Measurements from ENCODE around the gene CDH4.
A peak's percentile ranks its signal among the peaks of the same experiment; 100 is the strongest.

The CDH4 gene

DNA sequence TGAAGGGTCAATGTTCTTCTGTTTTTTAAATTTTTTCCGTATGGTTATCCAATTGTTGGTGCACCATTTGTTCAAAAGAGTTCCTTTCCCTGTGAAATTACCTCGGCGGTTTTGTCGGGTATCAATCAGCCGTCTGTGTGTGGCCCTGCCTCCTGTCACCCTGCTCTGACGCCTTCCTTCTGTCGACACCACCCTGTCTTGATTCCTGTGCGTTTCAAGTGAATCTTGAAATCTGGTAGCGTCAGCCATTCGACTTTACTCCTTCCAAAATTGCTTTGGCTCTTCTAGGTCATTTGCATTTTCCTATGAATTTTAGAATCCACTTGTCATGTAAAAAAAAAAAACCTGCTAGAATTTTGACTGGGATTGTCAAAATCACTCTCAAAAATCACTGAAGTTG, 181.1 kb downstream of the CDH4 start:
- no peak overlapping the region for H3K4me2 ChIP-seq (ENCODE audit: low read length)
- H4K8ac ChIP-seq (ENCODE audit: low read depth, low read length), result no peak overlapping the region
- no peak overlapping the region for H3K27ac ChIP-seq (ENCODE audit: low read depth, low read length)
- H3K9me3 ChIP-seq (ENCODE audit: insufficient read depth, low read depth, low read length), result peaks cover 3% of the 10 kb centered on the region
- no peak overlapping the region for H2BK5ac ChIP-seq (ENCODE audit: low read depth, low read length, poor library complexity)
- H3K14ac ChIP-seq (ENCODE audit: low read length), result no peak overlapping the region
- no peak overlapping the region for H2AK5ac ChIP-seq (ENCODE audit: low read length)
- no peak overlapping the region for H3K9ac ChIP-seq (ENCODE audit: low read length)
- no peak overlapping the region for H3K23ac ChIP-seq (ENCODE audit: low read length)
- H3K4ac ChIP-seq (ENCODE audit: low read depth, low read length), result no peak overlapping the region
- H3K27me3 ChIP-seq (ENCODE audit: insufficient read depth, low read length), result no peaks in the 10 kb centered on the region
- H4K12ac ChIP-seq (ENCODE audit: low read depth, low read length), result no peak overlapping the region
- no CpG with 5 or more reads among the region's 10 CpGs for WGBS (ENCODE audit: extremely low coverage, insufficient coverage, insufficient read length)
- H2AFZ ChIP-seq (ENCODE audit: insufficient read depth, low read length, poor library complexity), result no peak overlapping the region
- DNase-seq, result no peak
- no peaks in the 10 kb centered on the region for H3K79me1 ChIP-seq (ENCODE audit: low read length)
- no peak overlapping the region for H2BK120ac ChIP-seq (ENCODE audit: insufficient read depth, low read length, poor library complexity)
- H3K4me1 ChIP-seq (ENCODE audit: control insufficient read depth in 1 of 2, insufficient read depth in 2 of 2, low read length in 2 of 2), result peaks cover 15 to 33% of the 10 kb centered on the region in 2 experiments
- H3K4me3 ChIP-seq (ENCODE audit: low read depth, low read length), result no peak overlapping the region
- H4K91ac ChIP-seq (ENCODE audit: low read depth, low read length), result no peak overlapping the region
- H2BK12ac ChIP-seq (ENCODE audit: low read length), result no peak overlapping the region
- H3K18ac ChIP-seq (ENCODE audit: low read length), result no peak overlapping the region
- H3K36me3 ChIP-seq (ENCODE audit: control insufficient read depth in 1 of 2, insufficient read depth in 2 of 2, low read length in 2 of 2), result no peaks in the 10 kb centered on the region
- H3K79me2 ChIP-seq (ENCODE audit: control insufficient read depth, insufficient read depth, low read length, poor library complexity), result no peaks in the 10 kb centered on the region

DNA sequence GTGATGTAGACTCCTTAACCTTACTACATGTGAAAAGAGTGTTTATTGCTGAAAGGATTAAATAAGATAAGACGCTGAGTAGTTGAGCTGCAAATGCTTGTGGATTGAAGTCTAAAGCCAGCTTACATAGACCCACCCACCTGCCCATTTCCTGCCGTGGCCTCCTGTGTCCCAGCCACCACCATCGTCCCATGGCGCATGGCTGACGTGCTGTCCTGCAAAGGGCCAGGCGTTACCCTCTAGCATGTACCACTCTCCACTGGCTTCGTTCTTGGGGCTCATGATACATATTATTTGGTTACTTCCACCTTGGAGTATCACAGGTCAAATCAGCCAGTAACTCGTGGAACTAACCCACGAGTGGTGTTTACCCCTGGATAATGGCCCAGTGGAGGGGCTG, 181.8 kb downstream of the CDH4 start:
- no peak overlapping the region for H3K4me3 ChIP-seq (ENCODE audit: low read depth, low read length)
- no peak overlapping the region for H3K4ac ChIP-seq (ENCODE audit: low read depth, low read length)
- peaks cover 3% of the 10 kb centered on the region for H3K9me3 ChIP-seq (ENCODE audit: insufficient read depth, low read depth, low read length)
- no peak overlapping the region for H3K23ac ChIP-seq (ENCODE audit: low read length)
- no peak overlapping the region for H2AFZ ChIP-seq (ENCODE audit: insufficient read depth, low read length, poor library complexity)
- peaks cover 15 to 33% of the 10 kb centered on the region in 2 experiments for H3K4me1 ChIP-seq (ENCODE audit: control insufficient read depth in 1 of 2, insufficient read depth in 2 of 2, low read length in 2 of 2)
- H3K18ac ChIP-seq (ENCODE audit: low read length), result no peak overlapping the region
- no peak overlapping the region for H2AK5ac ChIP-seq (ENCODE audit: low read length)
- no peaks in the 10 kb centered on the region for H3K36me3 ChIP-seq (ENCODE audit: control insufficient read depth in 1 of 2, insufficient read depth in 2 of 2, low read length in 2 of 2)
- H2BK120ac ChIP-seq (ENCODE audit: insufficient read depth, low read length, poor library complexity), result no peak overlapping the region
- H4K12ac ChIP-seq (ENCODE audit: low read depth, low read length), result no peak overlapping the region
- H3K14ac ChIP-seq (ENCODE audit: low read length), result no peak overlapping the region
- H3K27me3 ChIP-seq (ENCODE audit: insufficient read depth, low read length), result no peaks in the 10 kb centered on the region
- H2BK12ac ChIP-seq (ENCODE audit: low read length), result no peak overlapping the region
- no peak overlapping the region for H4K91ac ChIP-seq (ENCODE audit: low read depth, low read length)
- H2BK5ac ChIP-seq (ENCODE audit: low read depth, low read length, poor library complexity), result no peak overlapping the region
- no CpG with 5 or more reads among the region's 9 CpGs for WGBS (ENCODE audit: extremely low coverage, insufficient coverage, insufficient read length)
- H3K27ac ChIP-seq (ENCODE audit: low read depth, low read length), result no peak overlapping the region
- H3K79me2 ChIP-seq (ENCODE audit: control insufficient read depth, insufficient read depth, low read length, poor library complexity), result no peaks in the 10 kb centered on the region
- no peak for DNase-seq
- H4K8ac ChIP-seq (ENCODE audit: low read depth, low read length), result no peak overlapping the region
- no peaks in the 10 kb centered on the region for H3K79me1 ChIP-seq (ENCODE audit: low read length)
- H3K4me2 ChIP-seq (ENCODE audit: low read length), result no peak overlapping the region
- no peak overlapping the region for H3K9ac ChIP-seq (ENCODE audit: low read length)

DNA sequence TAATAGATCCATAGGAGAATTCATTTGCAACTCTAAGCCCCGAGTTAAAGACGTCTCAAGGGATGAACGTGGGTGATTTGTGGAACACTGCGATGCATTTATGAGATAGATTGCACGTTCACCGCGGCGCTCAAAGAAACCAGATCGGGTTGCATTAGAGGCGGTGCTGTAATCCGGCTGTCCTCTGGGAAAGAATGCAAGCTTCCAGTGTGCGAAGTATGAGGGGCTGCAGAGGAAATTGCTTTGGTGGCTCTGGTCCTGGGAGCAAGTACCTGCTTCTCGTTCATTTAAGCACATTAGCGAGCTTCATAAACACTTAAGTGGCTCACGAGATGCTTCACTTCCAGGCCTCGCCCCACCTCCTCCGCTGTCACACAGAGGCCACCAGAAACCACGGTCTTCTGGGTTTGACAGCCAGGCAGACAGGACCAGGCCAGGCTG, 182.3 kb downstream of the CDH4 start:
- H3K14ac ChIP-seq (ENCODE audit: low read length), result no peak overlapping the region
- H4K91ac ChIP-seq (ENCODE audit: low read depth, low read length), result no peak overlapping the region
- H2AK5ac ChIP-seq (ENCODE audit: low read length), result no peak overlapping the region
- no peak overlapping the region for H2AFZ ChIP-seq (ENCODE audit: insufficient read depth, low read length, poor library complexity)
- H4K8ac ChIP-seq (ENCODE audit: low read depth, low read length), result no peak overlapping the region
- no peak for DNase-seq
- H3K23ac ChIP-seq (ENCODE audit: low read length), result no peak overlapping the region
- H3K18ac ChIP-seq (ENCODE audit: low read length), result no peak overlapping the region
- H3K79me1 ChIP-seq (ENCODE audit: low read length), result no peaks in the 10 kb centered on the region
- no peak overlapping the region for H3K4me3 ChIP-seq (ENCODE audit: low read depth, low read length)
- no peak overlapping the region for H3K4ac ChIP-seq (ENCODE audit: low read depth, low read length)
- H3K36me3 ChIP-seq (ENCODE audit: control insufficient read depth in 1 of 2, insufficient read depth in 2 of 2, low read length in 2 of 2), result no peaks in the 10 kb centered on the region
- no peak overlapping the region for H2BK120ac ChIP-seq (ENCODE audit: insufficient read depth, low read length, poor library complexity)
- H3K79me2 ChIP-seq (ENCODE audit: control insufficient read depth, insufficient read depth, low read length, poor library complexity), result no peaks in the 10 kb centered on the region
- H3K27ac ChIP-seq (ENCODE audit: low read depth, low read length), result no peak overlapping the region
- H3K27me3 ChIP-seq (ENCODE audit: insufficient read depth, low read length), result no peaks in the 10 kb centered on the region
- no peak overlapping the region for H4K12ac ChIP-seq (ENCODE audit: low read depth, low read length)
- H3K9me3 ChIP-seq (ENCODE audit: insufficient read depth, low read depth, low read length), result peaks cover 6% of the 10 kb centered on the region
- H2BK12ac ChIP-seq (ENCODE audit: low read length), result no peak overlapping the region
- H2BK5ac ChIP-seq (ENCODE audit: low read depth, low read length, poor library complexity), result no peak overlapping the region
- WGBS (ENCODE audit: extremely low coverage, insufficient coverage, insufficient read length), result no CpG with 5 or more reads among the region's 18 CpGs
- H3K4me2 ChIP-seq (ENCODE audit: low read length), result peak overlapping the region; percentile 18
- no peak overlapping the region for H3K9ac ChIP-seq (ENCODE audit: low read length)
- H3K4me1 ChIP-seq (ENCODE audit: control insufficient read depth in 1 of 2, insufficient read depth in 2 of 2, low read length in 2 of 2), result peaks cover 15 to 33% of the 10 kb centered on the region in 2 experiments

DNA sequence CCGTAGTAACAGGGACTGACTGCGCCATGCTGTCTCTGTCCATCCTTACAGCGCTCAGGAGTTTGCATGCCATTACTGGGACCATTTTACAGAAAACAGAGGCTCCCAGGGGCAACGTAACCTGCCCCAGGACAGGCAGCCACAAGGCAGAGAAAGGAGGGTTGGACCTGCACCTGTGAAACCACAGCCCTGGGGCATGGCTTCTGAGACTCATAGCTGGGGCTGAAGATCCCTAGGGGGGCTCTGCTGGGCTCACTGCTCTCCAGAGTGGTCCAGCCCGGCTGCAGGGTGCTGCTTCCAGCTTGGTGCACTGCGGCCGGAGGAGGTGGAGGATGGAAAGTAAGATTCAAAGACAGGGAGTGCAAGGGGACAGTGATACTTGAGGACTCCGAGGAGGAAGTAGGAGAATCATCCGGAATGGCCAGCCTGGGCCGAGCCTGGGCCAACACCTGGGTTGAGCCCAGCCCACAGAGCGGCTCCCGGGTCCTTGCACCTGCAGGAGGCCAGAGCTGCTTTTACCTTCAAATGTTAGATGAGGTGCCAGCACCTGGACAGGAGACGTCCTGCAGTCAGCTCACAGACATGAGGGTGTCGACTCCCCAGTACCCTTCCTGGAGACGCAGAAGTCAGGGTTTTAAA, 183.2 kb downstream of the CDH4 start:
- Histone ChIP-seq H4K12ac (ENCODE audit: low read depth, low read length) (no peak overlapping the region), H3K4me3 (ENCODE audit: low read depth, low read length) (no peak overlapping the region), H4K8ac (ENCODE audit: low read depth, low read length) (no peak overlapping the region), H3K27ac (ENCODE audit: low read depth, low read length) (no peak overlapping the region), H2BK5ac (ENCODE audit: low read depth, low read length, poor library complexity) (no peak overlapping the region), H3K14ac (ENCODE audit: low read length) (no peak overlapping the region), H2AFZ (ENCODE audit: insufficient read depth, low read length, poor library complexity) (no peak overlapping the region), H3K23ac (ENCODE audit: low read length) (no peak overlapping the region), H3K79me2 (ENCODE audit: control insufficient read depth, insufficient read depth, low read length, poor library complexity) (no peaks in the 10 kb centered on the region), H3K4me1 (ENCODE audit: control insufficient read depth in 1 of 2, insufficient read depth in 2 of 2, low read length in 2 of 2) (peaks cover 15 to 33% of the 10 kb centered on the region in 2 experiments), H4K91ac (ENCODE audit: low read depth, low read length) (no peak overlapping the region), H3K36me3 (ENCODE audit: control insufficient read depth in 1 of 2, insufficient read depth in 2 of 2, low read length in 2 of 2) (no peaks in the 10 kb centered on the region), H2BK120ac (ENCODE audit: insufficient read depth, low read length, poor library complexity) (no peak overlapping the region), H3K4me2 (ENCODE audit: low read length) (no peak overlapping the region), H3K9me3 (ENCODE audit: insufficient read depth, low read depth, low read length) (peaks cover 6% of the 10 kb centered on the region), H3K18ac (ENCODE audit: low read length) (no peak overlapping the region), H2BK12ac (ENCODE audit: low read length) (no peak overlapping the region), H3K27me3 (ENCODE audit: insufficient read depth, low read length) (no peaks in the 10 kb centered on the region), H2AK5ac (ENCODE audit: low read length) (no peak overlapping the region), H3K79me1 (ENCODE audit: low read length) (no peaks in the 10 kb centered on the region), H3K9ac (ENCODE audit: low read length) (no peak overlapping the region), H3K4ac (ENCODE audit: low read depth, low read length) (no peak overlapping the region)
- DNase-seq, result no peak
- no CpG with 5 or more reads among the region's 15 CpGs for WGBS (ENCODE audit: extremely low coverage, insufficient coverage, insufficient read length)
